Osteoblast (primary cell): ENCODE measurements around the gene TDRD10. TPM values are rescaled to one million over a fixed set of nuclear protein-coding genes. Genes with fewer than 3 reads are reported as not detected.
"Not testable (repeated sequence)": the region's sequence is repeated elsewhere in the genome, so short reads cannot be mapped to it uniquely, and the experiment has no call there.

Experiments used
- DNase-seq: peaks from one replicate; pipeline ENCODE4 v3.0.0; 2011; ENCODE audit warnings: low spot score, mixed read lengths; ENCODE audit not compliant: insufficient read length; ENCODE audit errors: missing footprints
- H2AFZ ChIP-seq: 2 replicates; pipeline ENCODE4 v1.6.0; 2011; ENCODE audit warnings: mild to moderate bottlenecking, low read length
- H3K27ac ChIP-seq: 2 replicates; pipeline ENCODE4 v1.5.1; 2011; ENCODE audit warnings: mild to moderate bottlenecking, low read depth, low read length, moderate library complexity
- H3K27me3 ChIP-seq: 2 replicates; pipeline ENCODE4 v1.6.0; 2012; ENCODE audit warnings: mild to moderate bottlenecking, control low read depth, inconsistent platforms, low read length, moderate library complexity; ENCODE audit not compliant: insufficient read depth
- H3K36me3 ChIP-seq: 2 replicates; pipeline ENCODE4 v1.5.1; 2011; ENCODE audit warnings: mild to moderate bottlenecking, low read length, control low read depth, moderate library complexity; ENCODE audit not compliant: insufficient read depth
- H3K4me1 ChIP-seq: 2 replicates; pipeline ENCODE4 v1.5.1; 2011; ENCODE audit warnings: mild to moderate bottlenecking, low read length, control low read depth, moderate library complexity; ENCODE audit not compliant: insufficient read depth
- H3K4me2 ChIP-seq: 2 replicates; pipeline ENCODE4 v1.6.0; 2011; ENCODE audit warnings: mild to moderate bottlenecking, low read length; ENCODE audit not compliant: insufficient read depth
- H3K4me3 ChIP-seq: fragments of 200-600 bp; sonication (generic); 3 replicates; pipeline ENCODE4 v1.5.1; 2012; ENCODE audit warnings: mild to moderate bottlenecking, low read length, inconsistent platforms; ENCODE audit not compliant: insufficient read depth
- H3K79me2 ChIP-seq: 2 replicates; pipeline ENCODE4 v1.6.0; 2012; ENCODE audit warnings: mild to moderate bottlenecking, low read length, control low read depth, inconsistent platforms; ENCODE audit not compliant: insufficient read depth
- H3K9me3 ChIP-seq: 2 replicates; pipeline ENCODE4 v1.5.1; 2011; ENCODE audit warnings: low read depth, low read length, control low read depth
- H4K20me1 ChIP-seq: 2 replicates; pipeline ENCODE4 v1.6.0; 2012; ENCODE audit warnings: mild to moderate bottlenecking, low read length, control low read depth; ENCODE audit not compliant: insufficient read depth
- CTCF ChIP-seq: IDR thresholded peaks from 2 replicates; pipeline ENCODE4 v1.5.1; 2011; ENCODE audit warnings: mild to moderate bottlenecking, low read depth, low read length, moderate library complexity; ENCODE audit errors: extremely low read depth
- total RNA-seq: library from RNA; depleted of rRNA; stranded (reverse); fragments of >200 nt; gene quantifications from 2 replicates; pipeline ENCODE4 v1.2.3, GENCODE V29; 2012

The TDRD10 gene
- total RNA-seq, 1 donor: not detected

DNA sequence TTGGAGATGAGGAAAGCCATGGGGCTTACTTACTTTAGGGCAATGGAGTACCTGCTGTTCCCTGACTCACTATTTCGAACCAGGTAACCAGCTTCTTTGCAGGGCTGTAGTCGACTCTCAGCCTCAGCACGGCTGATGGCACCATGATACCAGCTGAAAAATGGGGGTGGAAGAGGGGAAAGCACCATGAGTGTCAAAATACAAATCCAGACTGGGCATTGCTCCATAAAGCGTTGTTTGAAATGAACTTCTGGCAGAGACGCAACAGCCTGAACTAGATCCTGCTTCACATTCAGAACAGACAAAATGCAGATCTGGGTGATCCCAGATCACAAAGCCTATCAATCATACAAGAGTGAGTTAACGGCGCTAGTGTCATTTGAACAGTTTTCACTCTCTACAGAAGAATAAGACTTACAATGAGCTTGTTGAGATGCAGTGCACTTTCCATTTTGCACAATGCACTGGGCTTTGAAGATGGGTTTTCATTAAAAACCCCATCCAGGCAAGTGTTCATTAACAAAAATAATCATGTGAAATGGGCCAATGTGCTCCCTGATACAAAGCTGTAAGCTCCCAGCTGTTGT, 16.0 kb upstream of the TDRD10 start:
- Histone ChIP-seq H3K27ac (no peak overlapping the region), H3K4me2 (no peak overlapping the region), H3K4me3 (no peak overlapping the region), H3K9me3 (no peaks in the 10 kb centered on the region), H4K20me1 (no peaks in the 10 kb centered on the region), H3K36me3 (no peaks in the 10 kb centered on the region), H3K4me1 (peaks cover 9% of the 10 kb centered on the region), H3K79me2 (no peaks in the 10 kb centered on the region), H2AFZ (no peak overlapping the region), H3K27me3 (peaks cover 45% of the 10 kb centered on the region)
- DNase-seq: no peak
- no peak for TF ChIP-seq CTCF

DNA sequence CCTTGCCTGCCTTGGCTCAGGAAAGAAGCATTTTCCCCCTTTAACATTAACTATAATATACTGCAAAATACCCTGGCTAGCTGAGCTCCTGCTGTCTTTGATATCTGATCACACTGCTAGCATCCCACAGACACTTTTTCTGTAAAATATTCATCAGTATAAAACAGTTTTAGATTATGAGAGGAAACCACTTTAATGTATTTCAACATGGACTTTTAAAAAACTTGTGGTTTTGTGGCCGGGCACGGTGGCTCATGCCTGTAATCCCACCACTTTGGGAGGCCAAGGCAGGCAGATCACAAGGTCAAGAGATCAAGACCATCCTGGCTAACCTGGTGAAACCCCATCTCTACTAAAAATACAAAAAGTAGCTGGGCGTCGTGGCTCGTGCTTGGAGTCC, 15.3 kb upstream of the TDRD10 start:
- H3K36me3 ChIP-seq, H3K4me2 ChIP-seq, H3K27ac ChIP-seq, H3K4me3 ChIP-seq, DNase-seq, H3K4me1 ChIP-seq, H3K79me2 ChIP-seq, H2AFZ ChIP-seq, H3K9me3 ChIP-seq, H4K20me1 ChIP-seq: not testable (repeated sequence)
- H3K27me3 ChIP-seq: peaks cover 52% of the 10 kb centered on the region

DNA sequence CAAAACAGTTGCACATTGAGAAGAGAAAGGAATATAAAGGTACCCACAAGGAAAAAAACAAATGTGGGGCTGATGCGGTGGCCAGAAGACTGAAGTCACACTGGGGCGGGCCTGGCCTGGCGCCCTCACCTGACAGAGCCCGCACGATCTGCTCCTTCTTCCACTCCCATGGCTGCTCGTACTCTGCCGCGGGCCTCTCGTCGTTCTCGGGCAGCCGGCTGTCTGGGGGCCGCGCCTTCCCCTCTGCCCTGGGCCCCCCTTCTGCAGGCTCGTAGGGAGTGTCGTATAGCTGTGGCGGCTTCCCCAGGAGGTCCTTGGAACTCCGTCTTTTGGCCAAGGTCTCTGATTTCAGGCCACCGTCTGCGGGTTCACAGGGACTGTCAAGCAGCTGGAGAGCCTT, 13.1 kb upstream of the TDRD10 start:
- Histone ChIP-seq H2AFZ (no peak overlapping the region), H3K79me2 (no peaks in the 10 kb centered on the region), H3K27ac (no peak overlapping the region), H3K36me3 (no peaks in the 10 kb centered on the region), H3K27me3 (peaks cover 74% of the 10 kb centered on the region), H3K4me1 (peaks cover 6% of the 10 kb centered on the region), H3K4me2 (no peak overlapping the region), H3K4me3 (no peak overlapping the region), H4K20me1 (no peaks in the 10 kb centered on the region), H3K9me3 (no peaks in the 10 kb centered on the region)
- DNase-seq: no peak
- TF ChIP-seq CTCF: no peak

DNA sequence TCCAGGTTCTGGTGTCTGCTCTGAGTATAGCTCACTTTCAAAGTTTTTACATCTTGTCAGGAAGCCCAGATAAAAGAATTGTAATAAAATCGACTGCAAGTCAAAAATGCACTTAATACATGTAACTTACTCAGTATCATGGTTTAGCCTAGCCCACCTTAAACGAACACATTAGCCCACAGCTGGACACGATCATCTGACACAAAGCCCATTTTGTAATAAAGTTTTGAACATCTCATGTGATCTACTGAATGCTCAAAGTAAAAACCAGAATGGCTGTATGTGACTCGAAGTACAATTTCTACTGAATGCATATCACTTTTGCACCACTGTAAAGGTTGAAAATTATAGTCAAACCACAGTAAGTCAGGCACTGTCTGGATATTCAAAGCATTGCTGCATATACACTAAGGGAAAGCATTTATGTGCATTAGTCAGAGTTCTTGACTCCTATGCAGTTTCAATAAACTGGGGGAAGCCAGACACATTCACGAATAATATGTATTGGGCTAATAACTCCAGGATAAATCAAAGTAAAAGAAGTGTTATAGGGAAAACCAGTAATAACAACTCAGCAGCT, 12.2 kb upstream of the TDRD10 start:
- Histone ChIP-seq H3K4me2 (no peak overlapping the region), H3K27ac (no peak overlapping the region), H4K20me1 (no peaks in the 10 kb centered on the region), H3K27me3 (peaks cover 78% of the 10 kb centered on the region), H2AFZ (no peak overlapping the region), H3K36me3 (no peaks in the 10 kb centered on the region), H3K9me3 (no peaks in the 10 kb centered on the region), H3K4me1 (no peaks in the 10 kb centered on the region), H3K4me3 (no peak overlapping the region), H3K79me2 (no peaks in the 10 kb centered on the region)
- no peak for TF ChIP-seq CTCF
- no peak for DNase-seq
